SIG-M5 treated with dmso at 0.1 percent for 504 hours (cell line): Measurements from ENCODE around the gene NPAS1.
"Not testable (repeated sequence)": the region's sequence is repeated elsewhere in the genome, so short reads cannot be mapped to it uniquely, and the experiment has no call there.

ENCODE experiments used
- DNase-seq: peaks from one replicate; lab custom pipeline; 2025; ENCODE audit not compliant: unreplicated experiment; lab: John Stamatoyannopoulos, UW

The NPAS1 gene

GRCh38 chr19:46990991-46991676, 28.5 kb upstream of the NPAS1 start:
- peak; percentile 21 for DNase-seq

DNA sequence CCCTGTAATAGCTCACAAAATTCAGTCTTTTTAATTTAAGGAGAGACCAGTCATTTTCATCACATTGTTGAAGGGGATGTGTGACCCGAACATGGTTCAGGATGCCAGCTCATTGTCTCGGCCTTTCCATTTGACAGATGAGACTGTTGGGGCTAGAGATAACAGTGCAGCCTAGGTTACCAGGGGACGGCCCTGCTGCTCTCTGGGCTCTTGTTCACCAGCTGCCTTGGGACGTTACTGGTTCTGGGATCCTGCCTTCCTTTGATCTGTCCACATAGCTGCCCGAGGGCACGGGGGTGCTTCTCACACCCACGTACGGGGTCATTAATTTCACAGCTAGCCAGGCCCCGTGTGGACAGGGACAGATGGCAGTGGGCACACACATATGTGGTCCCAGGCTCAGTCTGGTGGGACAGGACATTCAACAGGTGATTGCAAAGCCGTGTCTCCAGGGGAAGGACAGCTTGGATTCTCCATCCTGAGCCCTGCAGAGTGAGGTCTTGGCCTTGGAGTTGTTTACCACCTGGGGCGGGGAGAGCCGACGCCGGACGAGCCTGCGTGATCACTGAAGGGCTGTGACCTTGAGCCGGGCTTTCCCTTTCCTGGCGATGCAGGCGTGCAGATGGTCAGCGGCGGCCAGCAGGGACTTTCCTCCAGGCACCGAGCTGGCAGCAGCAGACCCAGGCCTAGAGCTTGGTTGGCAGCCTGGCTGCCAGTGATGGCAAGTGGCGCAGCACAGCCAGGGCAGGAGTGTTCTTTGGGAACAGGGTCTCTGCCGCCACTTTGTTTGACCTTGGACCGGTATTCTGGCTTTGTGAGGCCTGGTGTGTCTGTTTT, 26.7 kb upstream of the NPAS1 start:
- no peak for DNase-seq

DNA sequence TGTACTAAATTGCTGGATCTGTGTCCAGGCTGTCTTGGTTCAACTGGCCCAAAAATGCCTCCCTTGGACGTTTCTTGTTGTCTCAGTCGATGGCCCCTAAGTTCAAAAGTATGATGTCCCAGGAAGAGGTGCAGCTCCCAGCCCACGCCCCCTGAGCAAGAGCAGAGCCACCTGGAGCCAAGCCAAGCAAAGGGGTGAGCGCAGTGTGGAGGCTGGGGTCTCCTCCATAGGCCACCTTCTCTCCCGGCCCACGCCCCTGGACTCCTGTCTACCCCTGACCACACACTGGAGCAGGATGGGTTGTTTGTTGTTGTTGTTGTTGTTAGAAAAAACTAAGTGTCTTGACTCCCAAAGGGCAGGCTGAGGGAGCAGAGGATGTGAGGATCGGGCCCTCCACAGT, 26.0 kb upstream of the NPAS1 start:
- no peak for DNase-seq

- no peak for DNase-seq
These were observed 25.4 kb upstream of the NPAS1 start for GRCh38 chr19:46994141-46994686.

DNA sequence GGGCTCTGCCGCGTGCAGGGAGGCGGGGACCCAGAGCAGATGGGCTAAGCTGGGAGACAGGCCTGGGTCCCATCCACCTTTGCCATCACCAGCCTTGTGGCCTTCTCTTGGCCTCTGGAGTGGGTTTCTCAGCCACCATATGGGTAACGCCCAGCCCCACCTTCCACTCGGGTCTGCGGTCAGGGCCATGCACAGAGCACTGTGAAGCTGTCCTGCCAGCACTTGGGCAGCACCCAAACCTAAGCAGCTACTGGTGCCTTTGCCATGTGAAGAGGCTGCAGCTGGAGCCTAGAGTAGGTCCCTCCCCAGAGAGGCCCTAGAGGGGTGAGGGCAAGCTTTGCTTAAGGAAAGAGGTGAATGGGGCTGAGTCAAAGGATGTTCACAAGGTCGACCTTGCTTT, 24.1 kb upstream of the NPAS1 start:
- no peak for DNase-seq

GRCh38 chr19:46998445-46999125, 21.1 kb upstream of the NPAS1 start:
- no peak for DNase-seq

- no peak for DNase-seq
These were observed 20.3 kb upstream of the NPAS1 start for GRCh38 chr19:46999377-46999776.

DNA sequence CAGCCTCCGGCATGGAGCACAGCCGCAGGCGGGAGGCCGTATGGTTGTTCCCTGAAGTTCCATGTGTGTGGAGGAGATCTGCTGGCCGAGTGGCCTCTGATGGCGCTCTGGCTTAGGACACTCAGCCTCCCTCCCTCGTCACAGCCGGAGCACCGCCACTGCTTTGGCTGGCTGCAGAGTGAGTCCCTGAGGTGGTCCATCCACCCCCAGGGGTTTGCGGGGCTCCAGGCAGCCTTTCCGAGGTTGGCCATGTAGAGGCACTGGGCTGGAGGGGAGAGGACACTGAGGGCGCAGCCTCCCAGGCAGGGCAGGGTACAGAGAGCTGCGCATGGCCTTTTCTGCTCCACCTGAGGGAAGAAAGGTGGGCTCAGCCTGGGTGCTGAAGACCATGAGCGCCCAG, 19.8 kb upstream of the NPAS1 start:
- DNase-seq: no peak

DNA sequence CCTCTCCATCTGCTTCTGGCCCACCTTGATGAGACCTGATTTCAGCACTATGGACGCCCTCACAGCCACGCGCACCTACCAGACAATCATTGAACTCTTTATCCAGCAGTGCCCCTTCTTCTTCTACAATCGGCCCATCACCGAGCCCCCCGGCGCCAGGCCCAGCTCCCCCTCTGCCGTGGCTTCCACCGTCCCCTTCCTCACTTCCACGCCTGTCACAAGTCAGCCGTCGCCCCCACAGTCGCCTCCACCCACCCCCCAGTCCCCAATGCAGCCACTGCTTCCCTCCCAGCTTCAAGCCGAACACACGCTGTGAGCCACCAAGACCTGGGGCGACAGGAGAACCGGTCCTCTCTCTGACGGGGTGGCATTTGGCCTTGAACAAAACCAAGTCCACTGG, 19.3 kb upstream of the NPAS1 start:
- no peak for DNase-seq

DNA sequence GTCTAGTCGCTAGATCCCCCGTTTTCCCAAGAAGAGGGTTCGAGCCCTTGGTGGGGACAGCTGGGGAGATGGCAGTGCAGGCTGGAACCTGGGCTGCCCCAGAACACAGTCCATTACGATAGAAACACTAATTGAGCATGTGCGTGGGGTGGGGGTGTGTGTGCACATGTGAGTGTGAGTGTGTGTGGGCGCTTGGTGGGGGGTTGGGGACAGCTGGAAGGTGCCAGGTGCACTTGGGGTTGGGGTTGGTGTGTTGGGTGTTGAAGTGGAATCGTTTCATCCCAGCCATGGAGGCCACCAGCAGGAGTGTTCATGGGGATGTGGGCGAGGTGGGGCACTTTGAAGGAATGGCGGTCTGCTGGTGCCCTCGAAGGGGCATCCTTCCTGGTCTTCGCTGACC, 18.1 kb upstream of the NPAS1 start:
- DNase-seq: no peak

DNA sequence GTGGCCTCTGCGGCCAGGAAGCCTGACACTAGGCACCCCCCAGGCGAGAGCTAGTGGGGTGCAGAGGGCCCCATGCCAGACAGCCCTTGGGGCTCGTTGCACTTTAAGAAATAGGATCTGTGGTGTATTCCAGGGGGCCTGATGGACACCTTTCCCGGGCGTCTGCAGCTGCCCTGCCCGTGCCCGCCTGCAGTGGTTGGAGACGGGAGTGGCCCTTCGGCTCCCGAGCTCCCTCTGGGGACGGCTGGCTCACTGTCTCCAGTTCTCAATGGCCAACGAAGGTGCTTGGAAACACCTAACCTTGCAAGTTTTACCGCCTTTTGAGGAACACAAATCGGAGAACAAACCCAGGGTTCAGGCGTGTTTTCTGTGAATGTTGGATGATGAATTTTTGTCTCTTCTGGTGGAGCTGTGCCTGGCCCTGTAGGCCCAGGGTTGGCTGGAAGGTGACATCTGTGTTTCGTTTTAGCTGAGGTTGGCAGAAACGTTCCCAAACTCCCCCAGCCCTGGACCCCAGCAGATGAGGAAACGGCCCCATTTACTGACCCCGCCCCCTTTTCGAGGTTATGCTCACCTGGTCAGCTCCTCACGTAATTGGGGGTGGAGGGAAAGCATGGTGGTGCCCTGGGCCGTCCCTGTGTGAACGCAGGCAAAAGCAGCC, 17.4 kb upstream of the NPAS1 start:
- no peak for DNase-seq

DNA sequence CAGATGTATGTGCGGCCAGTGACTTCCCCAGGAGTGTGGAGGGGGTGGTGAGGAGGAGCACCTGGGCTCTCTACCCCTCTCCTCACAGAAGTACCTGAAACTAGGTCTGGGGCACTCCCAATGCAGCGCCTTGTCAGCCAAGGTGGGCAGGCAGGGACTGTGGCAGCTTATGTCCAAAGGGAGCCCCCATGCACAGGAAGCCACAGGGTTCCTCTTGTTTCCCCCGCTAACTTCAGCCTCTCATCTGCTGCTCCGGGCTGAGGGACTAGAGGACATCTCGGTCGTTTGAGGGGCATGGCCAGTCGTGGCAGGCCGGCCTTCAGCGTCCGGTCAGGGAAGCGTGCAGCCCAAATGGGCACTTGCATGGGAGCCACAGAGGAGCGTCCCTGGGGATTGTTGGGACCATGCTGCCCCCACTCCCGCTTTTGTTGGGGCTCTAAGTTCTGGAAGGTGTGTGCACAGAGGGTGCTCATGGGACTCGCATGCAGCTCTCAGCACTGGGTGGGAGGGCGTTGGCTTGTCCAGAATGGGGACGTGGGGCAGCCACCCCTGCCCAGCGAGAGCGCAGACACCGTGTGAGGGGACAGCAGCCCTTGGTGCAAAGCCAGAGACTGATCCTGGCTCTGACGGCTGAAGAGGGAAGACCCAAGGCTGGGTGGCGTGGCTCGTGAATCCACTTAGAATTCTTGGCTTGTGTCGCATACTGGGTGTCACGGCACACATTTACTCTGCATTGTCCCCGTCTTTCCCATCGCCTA, 16.6 kb upstream of the NPAS1 start:
- DNase-seq: no peak

- DNase-seq: no peak
These were observed 15.8 kb upstream of the NPAS1 start for GRCh38 chr19:47003611-47004465.

DNA sequence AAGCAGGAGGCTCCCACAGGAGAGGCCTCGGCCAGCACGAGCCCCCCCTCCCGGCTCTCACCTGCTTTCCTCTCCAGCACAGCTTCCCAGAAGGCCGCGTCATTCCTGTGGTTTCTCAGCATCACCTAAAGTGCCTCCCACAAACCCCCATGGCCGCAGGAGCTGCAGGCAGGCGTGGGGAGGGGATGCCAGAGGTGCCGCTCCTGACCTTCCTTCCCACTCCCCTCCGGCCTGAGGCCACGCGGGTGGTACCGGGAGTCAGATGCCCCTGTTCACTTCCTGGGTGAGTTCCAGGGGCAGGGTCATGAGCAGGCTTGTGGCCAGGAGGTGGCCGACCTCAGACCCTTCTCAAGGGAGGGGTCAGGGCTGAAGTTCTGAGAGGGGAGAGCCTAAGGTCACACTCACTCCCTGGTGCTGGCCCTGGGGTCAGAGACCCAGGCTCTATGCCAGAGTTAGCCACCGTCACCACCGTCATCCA, 14.4 kb upstream of the NPAS1 start:
- no peak for DNase-seq

DNA sequence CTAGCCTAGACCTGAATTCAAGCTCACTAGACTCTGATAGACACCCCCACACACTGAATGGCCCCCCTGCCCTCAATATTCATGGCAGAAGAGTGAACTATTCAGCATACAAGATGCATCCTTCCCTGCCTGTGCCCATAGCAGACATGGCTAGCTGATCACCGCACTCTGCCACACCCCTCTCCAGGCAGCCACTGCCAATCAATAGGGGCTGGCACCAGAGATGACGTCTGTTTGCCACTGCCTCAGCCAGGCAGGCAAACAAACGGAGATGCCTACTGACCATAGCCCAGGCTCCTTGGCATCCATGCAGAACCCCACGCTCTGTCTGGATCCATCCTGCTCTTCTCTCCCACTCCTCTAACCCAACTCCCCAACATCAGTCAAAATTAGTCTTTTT, 13.8 kb upstream of the NPAS1 start:
- no peak for DNase-seq

DNA sequence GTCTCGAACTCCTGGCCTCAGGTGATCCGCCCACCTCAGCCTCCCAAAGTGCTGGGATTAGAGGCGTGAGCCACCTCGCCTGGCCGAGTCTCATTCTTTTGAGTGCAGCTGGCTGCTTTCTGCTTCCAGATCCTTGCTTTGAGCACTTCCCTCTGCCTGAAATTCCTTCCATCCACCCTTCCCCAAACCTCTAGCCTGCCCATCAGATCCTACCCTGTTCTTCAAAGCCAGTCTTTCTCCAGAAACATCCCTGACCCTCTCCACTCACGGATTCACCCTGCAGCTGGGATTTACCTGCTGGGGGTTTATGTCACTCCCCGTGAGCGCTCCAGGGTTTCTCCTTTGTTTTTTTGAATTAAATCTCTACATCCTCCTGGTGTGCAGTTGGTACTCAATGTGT, 13.1 kb upstream of the NPAS1 start:
- DNase-seq: no peak

DNA sequence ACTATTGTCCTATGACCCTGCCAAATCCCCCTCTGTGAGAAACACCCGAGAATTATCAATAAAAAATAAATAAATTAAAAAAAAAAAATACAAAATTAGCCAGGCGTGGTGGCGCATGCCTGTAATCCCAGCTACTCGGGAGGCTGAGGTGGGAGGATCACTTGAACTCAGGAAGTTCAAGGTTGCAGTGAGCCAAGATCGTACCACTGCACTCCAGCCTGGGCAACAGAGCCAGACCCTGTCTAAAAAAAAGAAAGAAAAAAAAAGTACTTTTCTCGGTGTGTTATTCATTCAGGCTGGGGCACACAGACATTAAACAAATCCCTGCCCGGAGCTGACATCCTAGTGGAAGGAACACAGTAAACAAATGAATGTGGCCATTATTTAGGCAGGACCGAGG, 9.1 kb upstream of the NPAS1 start:
- not testable (repeated sequence) for DNase-seq

GRCh38 chr19:47012617-47013016, 7.0 kb upstream of the NPAS1 start:
- DNase-seq: no peak

DNA sequence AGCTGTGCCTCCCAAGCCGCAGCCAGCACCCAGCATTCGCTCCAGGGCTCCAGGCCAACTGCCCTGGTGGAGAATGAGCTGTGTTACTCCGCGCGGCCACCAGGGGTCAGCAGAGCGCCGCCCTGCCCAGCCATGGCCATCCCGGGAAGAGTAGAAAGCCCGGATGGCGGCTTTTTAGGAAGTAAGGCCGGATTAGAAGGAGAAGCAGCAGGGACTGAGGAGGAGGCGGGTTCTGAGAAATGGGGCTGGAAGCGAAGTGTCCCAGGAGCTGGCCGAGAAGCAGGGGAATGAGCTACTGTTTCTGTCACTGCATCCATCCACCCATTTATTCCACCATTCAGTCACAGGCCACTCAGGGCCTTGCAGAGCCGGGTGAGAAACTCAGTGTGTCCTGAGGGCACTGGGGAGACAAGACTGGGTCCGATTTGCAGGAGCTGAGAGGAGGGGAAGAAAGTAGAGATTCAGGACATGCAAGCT, 6.6 kb upstream of the NPAS1 start:
- DNase-seq: peak; percentile 65
